ENCODE measurements around the gene ID2. TPM values are rescaled to one million over a fixed set of nuclear protein-coding genes. Genes with fewer than 3 reads are reported as not detected.

ID2 gene
- polyA plus RNA-seq, 4 donors: 70.2 to 613 (median 147) TPM

GRCh38 chr2:8693157-8693821 is 11.4 kb downstream of the ID2 start:
- whole genome bisulfite sequencing, 3 donors: 7 to 16% (median 15%) methylated on average over 29 to 30 of the region's 30 CpGs
- DNase-seq: peak; percentile 57 to 79
- peak overlapping the region in 1 of 3 donors; percentile 27 for H3K4me3 ChIP-seq (ENCODE audit: low read depth in 1 of 3, low read length in 3 of 3)

GRCh38 chr2:8694737-8695136 is 12.9 kb downstream of the ID2 start:
- Histone ChIP-seq H3K27ac (ENCODE audit: low read depth in 1 of 3, low read length in 2 of 3) (no peak overlapping the region), H3K27me3 (ENCODE audit: control insufficient read depth in 3 of 3, insufficient read depth in 3 of 3, low read length in 3 of 3) (peaks cover 0 to 4% (median 0%) of the 10 kb centered on the region in 3 donors), H3K36me3 (ENCODE audit: control insufficient read depth in 3 of 3, insufficient read depth in 2 of 3, low read depth in 1 of 3, low read length in 3 of 3) (no peaks in the 10 kb centered on the region), H3K9me3 (ENCODE audit: control insufficient read depth in 2 of 2, insufficient read depth in 1 of 2, low read depth in 1 of 2, low read length in 1 of 2) (peaks cover 0 to 14% of the 10 kb centered on the region in 2 donors), H3K4me1 (ENCODE audit: control insufficient read depth in 3 of 3, insufficient read depth in 2 of 3, low read depth in 1 of 3, low read length in 2 of 3) (peaks cover 0 to 4% (median 3%) of the 10 kb centered on the region in 3 donors), H3K4me3 (ENCODE audit: low read depth in 1 of 3, low read length in 3 of 3) (no peak overlapping the region)
- DNase-seq (no peak), FAIRE-seq (no peak)
- 84 to 86% (median 84%) methylated on average over 8 of the region's 8 CpGs for WGBS, 3 donors

More at GRCh38 chr2:8693157-8693821, 11.4 kb downstream of the ID2 start:
- no peaks in the 10 kb centered on the region for H3K36me3 ChIP-seq (ENCODE audit: control insufficient read depth in 3 of 3, insufficient read depth in 2 of 3, low read depth in 1 of 3, low read length in 3 of 3)
- H3K27me3 ChIP-seq (ENCODE audit: control insufficient read depth in 3 of 3, insufficient read depth in 3 of 3, low read length in 3 of 3): peaks cover 0 to 4% (median 0%) of the 10 kb centered on the region in 3 donors
- peaks cover 0 to 6% of the 10 kb centered on the region in 2 donors for H3K9me3 ChIP-seq (ENCODE audit: control insufficient read depth in 2 of 2, insufficient read depth in 1 of 2, low read depth in 1 of 2, low read length in 1 of 2)
- no peak for FAIRE-seq
- no peak overlapping the region for H3K27ac ChIP-seq (ENCODE audit: low read depth in 1 of 3, low read length in 2 of 3)
- peaks cover 0 to 4% (median 3%) of the 10 kb centered on the region in 3 donors for H3K4me1 ChIP-seq (ENCODE audit: control insufficient read depth in 3 of 3, insufficient read depth in 2 of 3, low read depth in 1 of 3, low read length in 2 of 3)

- 75 to 87% (median 85%) methylated on average over 5 of the region's 5 CpGs for WGBS, 3 donors
- H3K27me3 ChIP-seq (ENCODE audit: control insufficient read depth in 3 of 3, insufficient read depth in 3 of 3, low read length in 3 of 3): peaks cover 0 to 4% (median 0%) of the 10 kb centered on the region in 3 donors
These were observed 15.3 kb downstream of the ID2 start for GRCh38 chr2:8697190-8697589.

GRCh38 chr2:8699839-8700238 is 18.0 kb downstream of the ID2 start:
- no peaks in the 10 kb centered on the region for H3K27me3 ChIP-seq (ENCODE audit: control insufficient read depth in 3 of 3, insufficient read depth in 3 of 3, low read length in 3 of 3)
- H3K36me3 ChIP-seq (ENCODE audit: control insufficient read depth in 3 of 3, insufficient read depth in 2 of 3, low read depth in 1 of 3, low read length in 3 of 3): no peaks in the 10 kb centered on the region
- DNase-seq (no peak), FAIRE-seq (no peak)
- peaks cover 0 to 14% of the 10 kb centered on the region in 2 donors for H3K9me3 ChIP-seq (ENCODE audit: control insufficient read depth in 2 of 2, insufficient read depth in 1 of 2, low read depth in 1 of 2, low read length in 1 of 2)
- H3K27ac ChIP-seq (ENCODE audit: low read depth in 1 of 3, low read length in 2 of 3): no peak overlapping the region
- H3K4me1 ChIP-seq (ENCODE audit: control insufficient read depth in 3 of 3, insufficient read depth in 2 of 3, low read depth in 1 of 3, low read length in 2 of 3): no peaks in the 10 kb centered on the region
- 89 to 93% (median 92%) methylated on average over 7 of the region's 7 CpGs for WGBS, 3 donors
- no peak overlapping the region for H3K4me3 ChIP-seq (ENCODE audit: low read depth in 1 of 3, low read length in 3 of 3)

More at GRCh38 chr2:8697190-8697589, 15.3 kb downstream of the ID2 start:
- DNase-seq (no peak), FAIRE-seq (no peak)
- H3K4me3 ChIP-seq (ENCODE audit: low read depth in 1 of 3, low read length in 3 of 3): no peak overlapping the region
- no peaks in the 10 kb centered on the region for H3K36me3 ChIP-seq (ENCODE audit: control insufficient read depth in 3 of 3, insufficient read depth in 2 of 3, low read depth in 1 of 3, low read length in 3 of 3)
- H3K9me3 ChIP-seq (ENCODE audit: control insufficient read depth in 2 of 2, insufficient read depth in 1 of 2, low read depth in 1 of 2, low read length in 1 of 2): peaks cover 0 to 14% of the 10 kb centered on the region in 2 donors
- H3K4me1 ChIP-seq (ENCODE audit: control insufficient read depth in 3 of 3, insufficient read depth in 2 of 3, low read depth in 1 of 3, low read length in 2 of 3): peaks cover 0 to 4% (median 3%) of the 10 kb centered on the region in 3 donors
- no peak overlapping the region for H3K27ac ChIP-seq (ENCODE audit: low read depth in 1 of 3, low read length in 2 of 3)

- Histone ChIP-seq H3K27ac (ENCODE audit: low read depth in 1 of 3, low read length in 2 of 3) (no peak overlapping the region), H3K4me3 (ENCODE audit: low read depth in 1 of 3, low read length in 3 of 3) (no peak overlapping the region), H3K36me3 (ENCODE audit: control insufficient read depth in 3 of 3, insufficient read depth in 2 of 3, low read depth in 1 of 3, low read length in 3 of 3) (no peaks in the 10 kb centered on the region), H3K27me3 (ENCODE audit: control insufficient read depth in 3 of 3, insufficient read depth in 3 of 3, low read length in 3 of 3) (no peaks in the 10 kb centered on the region), H3K4me1 (ENCODE audit: control insufficient read depth in 3 of 3, insufficient read depth in 2 of 3, low read depth in 1 of 3, low read length in 2 of 3) (no peaks in the 10 kb centered on the region), H3K9me3 (ENCODE audit: control insufficient read depth in 2 of 2, insufficient read depth in 1 of 2, low read depth in 1 of 2, low read length in 1 of 2) (peaks cover 0 to 14% of the 10 kb centered on the region in 2 donors)
- WGBS, 3 donors: 84 to 91% (median 90%) methylated on average over 16 of the region's 16 CpGs
- no peak for FAIRE-seq
- DNase-seq: no peak
These were observed 20.0 kb downstream of the ID2 start for GRCh38 chr2:8701681-8702379.

GRCh38 chr2:8704906-8705305 is 23.1 kb downstream of the ID2 start:
- Histone ChIP-seq H3K9me3 (ENCODE audit: control insufficient read depth in 2 of 2, insufficient read depth in 1 of 2, low read depth in 1 of 2, low read length in 1 of 2) (no peaks in the 10 kb centered on the region), H3K36me3 (ENCODE audit: control insufficient read depth in 3 of 3, insufficient read depth in 2 of 3, low read depth in 1 of 3, low read length in 3 of 3) (no peaks in the 10 kb centered on the region), H3K27ac (ENCODE audit: low read depth in 1 of 3, low read length in 2 of 3) (no peak overlapping the region), H3K4me1 (ENCODE audit: control insufficient read depth in 3 of 3, insufficient read depth in 2 of 3, low read depth in 1 of 3, low read length in 2 of 3) (peaks cover 0 to 3% (median 0%) of the 10 kb centered on the region in 3 donors), H3K4me3 (ENCODE audit: low read depth in 1 of 3, low read length in 3 of 3) (no peak overlapping the region), H3K27me3 (ENCODE audit: control insufficient read depth in 3 of 3, insufficient read depth in 3 of 3, low read length in 3 of 3) (no peaks in the 10 kb centered on the region)
- DNase-seq (no peak), FAIRE-seq (no peak)
- WGBS, 3 donors: 64 to 73% (median 70%) methylated on average over 3 of the region's 3 CpGs

- Histone ChIP-seq H3K4me3 (ENCODE audit: low read depth in 1 of 3, low read length in 3 of 3) (no peak overlapping the region), H3K27me3 (ENCODE audit: control insufficient read depth in 3 of 3, insufficient read depth in 3 of 3, low read length in 3 of 3) (no peaks in the 10 kb centered on the region), H3K27ac (ENCODE audit: low read depth in 1 of 3, low read length in 2 of 3) (peak overlapping the region in 1 of 3 donors; percentile 44), H3K36me3 (ENCODE audit: control insufficient read depth in 3 of 3, insufficient read depth in 2 of 3, low read depth in 1 of 3, low read length in 3 of 3) (no peaks in the 10 kb centered on the region), H3K9me3 (ENCODE audit: control insufficient read depth in 2 of 2, insufficient read depth in 1 of 2, low read depth in 1 of 2, low read length in 1 of 2) (no peaks in the 10 kb centered on the region), H3K4me1 (ENCODE audit: control insufficient read depth in 3 of 3, insufficient read depth in 2 of 3, low read depth in 1 of 3, low read length in 2 of 3) (peaks cover 0 to 3% (median 0%) of the 10 kb centered on the region in 3 donors)
- 18 to 70% (median 33%) methylated on average over 14 of the region's 14 CpGs for WGBS, 3 donors
- FAIRE-seq (no peak), DNase-seq (peak; percentile 83 to 97)
These were observed 27.8 kb downstream of the ID2 start for GRCh38 chr2:8709611-8710010.

- Histone ChIP-seq H3K36me3 (ENCODE audit: control insufficient read depth in 3 of 3, insufficient read depth in 2 of 3, low read depth in 1 of 3, low read length in 3 of 3) (no peaks in the 10 kb centered on the region), H3K27me3 (ENCODE audit: control insufficient read depth in 3 of 3, insufficient read depth in 3 of 3, low read length in 3 of 3) (no peaks in the 10 kb centered on the region), H3K4me1 (ENCODE audit: control insufficient read depth in 3 of 3, insufficient read depth in 2 of 3, low read depth in 1 of 3, low read length in 2 of 3) (peaks cover 0 to 3% (median 0%) of the 10 kb centered on the region in 3 donors), H3K27ac (ENCODE audit: low read depth in 1 of 3, low read length in 2 of 3) (no peak overlapping the region), H3K4me3 (ENCODE audit: low read depth in 1 of 3, low read length in 3 of 3) (no peak overlapping the region), H3K9me3 (ENCODE audit: control insufficient read depth in 2 of 2, insufficient read depth in 1 of 2, low read depth in 1 of 2, low read length in 1 of 2) (peaks cover 0 to 5% of the 10 kb centered on the region in 2 donors)
- no peak for FAIRE-seq
- WGBS, 3 donors: 78 to 80% (median 79%) methylated on average over 3 of the region's 3 CpGs
- no peak for DNase-seq
These were observed 29.1 kb downstream of the ID2 start for GRCh38 chr2:8710951-8711350.

Data from small intestine (tissue), 7 donors.